ENCODE measurements around the gene JMJD8.

The JMJD8 gene

DNA sequence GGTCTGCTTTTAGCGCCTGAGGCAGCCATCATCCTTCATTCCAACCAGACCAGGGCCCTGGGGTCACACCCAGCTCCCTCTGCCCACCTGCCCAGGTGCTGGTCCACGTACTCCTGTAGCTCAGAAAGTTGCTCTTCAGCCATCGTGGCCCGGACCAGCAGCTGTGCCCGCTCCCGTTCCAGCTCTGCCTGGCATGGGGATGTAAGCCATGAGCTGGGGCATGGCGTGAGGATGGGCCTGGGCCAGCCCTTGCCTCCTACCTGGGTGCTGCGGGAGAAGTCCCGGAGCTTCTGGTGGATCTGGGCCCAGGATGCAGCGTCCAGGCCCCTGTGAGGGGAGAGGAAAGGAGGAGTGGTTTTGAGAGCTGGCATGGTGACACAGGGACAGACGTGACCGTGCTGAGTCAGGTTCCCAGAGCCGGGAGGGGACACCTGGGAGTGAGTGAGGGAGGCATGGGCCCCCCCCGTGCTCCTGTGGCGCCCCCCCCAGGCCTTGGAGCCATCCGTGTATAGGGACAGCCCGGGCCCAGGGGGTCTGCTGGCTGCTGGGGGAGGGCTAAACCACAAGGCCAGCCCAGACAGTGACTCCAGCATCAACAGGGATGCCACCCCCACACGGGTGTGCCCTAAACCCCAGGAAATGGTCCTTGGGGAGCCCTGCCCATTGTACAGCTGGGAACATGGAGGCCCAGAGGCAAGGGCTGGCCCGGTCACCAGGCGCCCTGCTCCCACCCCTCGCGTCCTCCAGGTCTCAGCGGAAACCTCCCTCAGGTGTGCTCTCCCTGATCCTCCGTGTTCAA lies 38.9 kb upstream of the JMJD8 start:
- Histone ChIP-seq H3K27me3 (no peaks in the 10 kb centered on the region), H3K36me3 (no peaks in the 10 kb centered on the region), H3K4me3 (peak overlapping the region; percentile 31; the same call in 1 of the 2 replicates), H3K9ac (peak overlapping the region; percentile 48; the same call in 1 of the 2 replicates), H3K27ac (peak overlapping the region; percentile 52), H3K9me3 (no peaks in the 10 kb centered on the region), H3K4me1 (peaks cover 84% of the 10 kb centered on the region), H3K4me2 (peak overlapping the region; percentile 100), H4K20me1 (peaks cover 66% of the 10 kb centered on the region)
- no peak for TF ChIP-seq Cebpa-rat (IDR thresholded peaks at IDR 0.05)

DNA sequence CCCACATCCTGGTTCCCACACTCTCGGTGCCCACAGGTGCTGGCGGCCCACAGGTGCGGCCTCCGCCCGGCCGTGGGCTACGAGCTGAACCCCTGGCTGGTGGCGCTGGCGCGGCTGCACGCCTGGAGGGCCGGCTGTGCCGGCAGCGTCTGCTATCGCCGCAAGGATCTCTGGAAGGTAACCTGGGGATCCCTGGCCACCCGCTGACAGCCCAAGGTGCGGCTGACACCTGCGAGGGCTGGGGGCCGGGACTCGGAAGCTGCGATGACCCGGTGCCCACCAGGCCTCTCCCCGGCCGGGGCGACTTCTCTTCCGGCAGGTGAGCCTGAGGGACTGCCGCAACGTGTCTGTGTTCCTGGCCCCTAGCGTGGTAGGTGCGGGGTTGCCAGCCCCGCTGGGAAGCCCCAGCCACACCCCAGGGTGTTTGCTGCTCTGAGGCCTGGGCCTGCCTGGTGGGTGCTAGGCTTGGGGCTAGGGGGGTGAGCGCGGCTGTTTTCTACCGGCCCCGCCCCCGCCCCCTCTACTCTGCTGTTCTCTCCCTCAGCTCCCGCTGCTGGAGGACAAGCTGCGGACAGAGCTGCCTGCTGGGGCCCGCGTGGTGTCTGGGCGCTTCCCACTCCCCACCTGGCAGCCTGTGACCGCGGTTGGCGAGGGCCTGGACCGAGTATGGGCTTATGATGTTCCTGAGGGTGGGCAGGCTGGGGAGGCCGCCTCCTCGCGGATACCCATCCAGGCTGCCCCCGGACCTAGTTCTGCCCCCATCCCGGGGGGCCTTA lies 37.8 kb upstream of the JMJD8 start:
- H4K20me1 ChIP-seq = peaks cover 75% of the 10 kb centered on the region
- peak overlapping the region; percentile 83 for H3K4me3 ChIP-seq
- H3K27me3 ChIP-seq = no peaks in the 10 kb centered on the region
- TF ChIP-seq Cebpa-rat (IDR thresholded peaks at IDR 0.05) = no peak
- H3K4me1 ChIP-seq = peaks cover 89% of the 10 kb centered on the region
- H3K27ac ChIP-seq = peak overlapping the region; percentile 96
- H3K36me3 ChIP-seq = no peaks in the 10 kb centered on the region
- H3K9ac ChIP-seq = peak overlapping the region; percentile 91
- H3K4me2 ChIP-seq = peak overlapping the region; percentile 100
- no peaks in the 10 kb centered on the region for H3K9me3 ChIP-seq

DNA sequence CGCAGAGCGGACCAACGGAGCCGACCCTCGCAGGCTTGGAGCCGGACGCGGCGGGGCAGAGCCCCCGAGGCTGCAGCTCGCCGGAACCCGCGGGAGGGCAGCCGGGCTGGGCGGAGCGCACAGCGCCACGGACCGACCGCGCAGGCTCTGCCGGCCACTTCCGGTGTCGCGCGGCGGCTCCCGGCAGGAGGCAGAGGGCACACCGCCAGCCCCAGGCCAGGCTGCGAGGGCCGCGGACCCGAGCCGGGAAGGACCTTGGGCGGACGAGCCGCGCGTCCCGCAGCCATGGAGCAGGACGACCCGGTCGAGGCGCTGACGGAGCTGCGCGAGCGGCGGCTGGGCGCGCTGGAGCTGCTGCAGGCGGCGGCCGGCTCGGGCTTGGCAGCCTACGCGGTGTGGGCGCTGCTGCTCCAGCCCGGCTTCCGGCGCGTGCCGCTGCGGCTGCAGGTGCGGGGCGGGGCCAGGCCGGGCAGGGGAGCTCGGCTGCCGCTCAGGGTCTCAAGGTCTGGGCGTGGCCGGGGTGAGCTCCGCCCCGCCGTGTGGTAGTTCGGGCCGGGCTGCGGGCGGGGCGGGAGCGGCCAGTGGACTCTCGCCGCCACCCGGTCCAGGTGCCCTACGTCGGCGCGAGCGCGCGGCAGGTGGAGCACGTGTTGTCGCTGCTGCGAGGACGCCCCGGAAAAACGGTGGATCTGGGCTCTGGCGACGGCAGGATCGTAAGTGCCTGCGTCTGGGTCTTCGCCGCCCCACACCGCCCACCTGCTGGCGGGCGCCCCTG lies 37.0 kb upstream of the JMJD8 start, which contains the start of gene ANTKMT:
Gene ANTKMT (plus strand): TSS at position 157 of the 775 bp plus-strand sequence. CDS start 129 bp downstream, at position 286.
- no peaks in the 10 kb centered on the region for H3K36me3 ChIP-seq
- peaks cover 78% of the 10 kb centered on the region for H4K20me1 ChIP-seq
- H3K4me2 ChIP-seq = peak within 1 kb of the TSS; percentile 100
- H3K9ac ChIP-seq = peak within 1 kb of the TSS; percentile 91
- H3K4me3 ChIP-seq = peak within 1 kb of the TSS; percentile 83
- peak within 1 kb of the TSS; percentile 96 for H3K27ac ChIP-seq
- TF ChIP-seq Cebpa-rat (IDR thresholded peaks at IDR 0.05) = no peak
- H3K4me1 ChIP-seq = peaks cover 91% of the 10 kb centered on the region
- H3K27me3 ChIP-seq = peaks cover 7% of the 10 kb centered on the region
- H3K9me3 ChIP-seq = no peaks in the 10 kb centered on the region

DNA sequence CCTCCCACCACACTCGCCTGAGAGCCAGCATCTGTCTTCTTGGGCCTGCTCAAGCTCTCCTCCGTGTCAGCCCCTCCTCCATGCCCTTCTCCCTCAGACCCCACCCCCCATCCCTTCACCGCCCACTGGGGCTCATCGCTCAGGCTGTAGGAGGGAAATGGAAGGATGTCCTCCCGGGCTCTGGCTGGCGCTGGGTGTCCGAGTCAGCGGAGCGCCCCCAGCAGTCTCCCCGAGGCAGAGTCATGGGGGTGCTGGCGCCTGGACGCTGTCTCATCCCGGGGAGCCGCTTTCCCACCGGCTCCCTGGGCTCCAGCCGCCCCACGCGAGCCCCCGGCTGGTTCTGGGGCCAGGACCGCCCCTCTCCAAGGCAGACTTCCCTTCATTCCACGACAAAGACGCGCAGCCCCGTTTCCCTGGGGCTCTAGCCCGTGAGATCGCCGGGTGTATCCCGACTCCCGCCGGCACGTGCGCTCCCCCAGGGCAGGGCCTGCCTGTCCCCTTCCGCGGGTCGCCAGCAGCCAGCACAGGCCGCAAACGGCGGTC lies 36.4 kb upstream of the JMJD8 start:
- H3K4me2 ChIP-seq = peak overlapping the region; percentile 100
- peaks cover 78% of the 10 kb centered on the region for H4K20me1 ChIP-seq
- H3K27me3 ChIP-seq = peaks cover 14% of the 10 kb centered on the region
- H3K27ac ChIP-seq = peak overlapping the region; percentile 96
- H3K9ac ChIP-seq = peak overlapping the region; percentile 91
- no peak for TF ChIP-seq Cebpa-rat (IDR thresholded peaks at IDR 0.05)
- peak overlapping the region; percentile 83 for H3K4me3 ChIP-seq
- H3K9me3 ChIP-seq = no peaks in the 10 kb centered on the region
- H3K4me1 ChIP-seq = peaks cover 91% of the 10 kb centered on the region
- no peaks in the 10 kb centered on the region for H3K36me3 ChIP-seq

DNA sequence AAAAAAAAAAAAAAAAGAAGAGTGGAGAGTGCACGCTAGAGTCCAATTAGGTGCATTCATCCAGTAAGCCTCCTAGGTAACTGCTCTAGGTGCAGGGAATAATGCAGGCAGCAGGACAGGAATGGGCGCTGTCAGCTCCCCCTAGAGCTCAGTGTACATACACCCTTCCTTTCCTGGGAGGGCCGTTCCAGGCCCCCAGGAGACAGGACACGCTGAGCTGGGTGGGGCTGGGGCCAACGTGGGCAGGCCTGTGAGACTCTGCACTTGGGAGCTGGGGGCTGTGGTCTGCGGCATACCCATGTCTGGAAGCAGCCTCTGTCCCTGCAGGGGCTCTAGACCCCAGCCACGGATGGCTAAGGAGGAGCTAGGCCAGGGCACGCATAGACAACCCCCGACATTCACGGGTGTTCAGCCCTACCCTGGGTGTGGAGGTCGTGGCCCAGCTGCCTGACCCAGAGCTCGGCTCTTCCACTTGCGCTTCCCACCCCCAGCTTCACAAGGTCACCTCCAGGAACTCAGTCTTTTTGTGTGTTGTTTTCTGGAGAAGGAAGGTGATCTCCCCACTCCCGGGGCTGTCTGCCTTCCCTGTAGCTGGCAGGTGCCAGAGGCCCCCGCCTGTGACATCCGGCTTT lies 35.8 kb upstream of the JMJD8 start:
- Histone ChIP-seq H3K4me2 (peak overlapping the region; percentile 100), H3K9ac (peak overlapping the region; percentile 91), H3K27ac (peak overlapping the region; percentile 96), H3K9me3 (no peaks in the 10 kb centered on the region), H3K4me3 (peak overlapping the region; percentile 83), H3K27me3 (peaks cover 19% of the 10 kb centered on the region), H3K4me1 (peaks cover 88% of the 10 kb centered on the region), H4K20me1 (peaks cover 78% of the 10 kb centered on the region), H3K36me3 (no peaks in the 10 kb centered on the region)
- no peak for TF ChIP-seq Cebpa-rat (IDR thresholded peaks at IDR 0.05)

DNA sequence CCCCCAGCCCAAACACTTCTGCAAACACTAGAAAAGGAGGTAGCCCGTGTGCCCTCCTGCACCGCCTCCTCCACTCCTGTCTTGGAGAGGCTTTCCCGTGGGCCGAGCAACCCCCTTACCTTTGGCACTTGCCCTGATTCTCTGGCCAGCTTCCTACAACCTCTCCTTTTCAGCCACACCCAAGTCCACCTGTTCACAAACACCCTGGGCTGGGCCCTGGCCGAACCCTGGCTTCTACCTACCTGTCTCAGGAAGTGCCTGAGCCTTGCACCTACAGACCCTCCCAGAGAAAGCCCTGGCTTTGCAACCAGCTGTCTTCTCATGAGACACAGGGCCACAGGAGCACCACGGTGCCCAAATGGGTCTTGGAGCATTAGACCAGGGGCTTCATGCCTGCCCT lies 34.8 kb upstream of the JMJD8 start:
- Histone ChIP-seq H3K27me3 (peaks cover 27% of the 10 kb centered on the region), H3K9ac (peak overlapping the region; percentile 91; the same call in 1 of the 2 replicates), H3K4me3 (peak overlapping the region; percentile 83; the same call in 1 of the 2 replicates), H3K4me2 (peak overlapping the region; percentile 100), H3K27ac (peak overlapping the region; percentile 75), H3K4me1 (peaks cover 86% of the 10 kb centered on the region), H3K36me3 (no peaks in the 10 kb centered on the region), H3K9me3 (no peaks in the 10 kb centered on the region), H4K20me1 (peaks cover 68% of the 10 kb centered on the region)
- TF ChIP-seq Cebpa-rat (IDR thresholded peaks at IDR 0.05) = no peak

DNA sequence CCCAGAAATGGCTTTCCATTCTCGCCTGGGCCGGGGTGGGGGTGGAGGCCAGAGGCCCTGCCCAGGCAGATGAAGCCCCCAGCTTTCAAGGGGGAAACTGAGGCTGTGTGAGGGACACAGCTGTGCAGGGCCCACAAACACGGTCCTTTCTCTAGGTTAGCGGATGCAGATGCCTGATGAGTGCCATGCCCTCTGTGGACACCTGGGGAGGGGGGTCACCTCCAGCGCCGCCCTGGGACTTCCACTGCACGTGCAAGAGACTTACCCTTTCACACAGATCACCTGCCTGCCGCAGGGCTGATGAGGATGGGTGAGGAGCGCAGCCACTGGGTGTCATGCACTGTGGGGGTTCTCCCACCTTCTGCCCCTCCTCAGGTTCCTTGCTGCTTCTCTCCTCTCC lies 34.3 kb upstream of the JMJD8 start:
- Histone ChIP-seq H3K9me3 (no peaks in the 10 kb centered on the region), H4K20me1 (peaks cover 62% of the 10 kb centered on the region), H3K36me3 (no peaks in the 10 kb centered on the region), H3K27ac (peak overlapping the region; percentile 75), H3K4me2 (peak overlapping the region; percentile 100), H3K4me3 (0 out of 2 replicates have a peak overlapping the region, but pooled peaks have one; percentile 85), H3K9ac (peak overlapping the region; percentile 91; the same call in 1 of the 2 replicates), H3K4me1 (peaks cover 84% of the 10 kb centered on the region), H3K27me3 (peaks cover 30% of the 10 kb centered on the region)
- no peak for TF ChIP-seq Cebpa-rat (IDR thresholded peaks at IDR 0.05)

DNA sequence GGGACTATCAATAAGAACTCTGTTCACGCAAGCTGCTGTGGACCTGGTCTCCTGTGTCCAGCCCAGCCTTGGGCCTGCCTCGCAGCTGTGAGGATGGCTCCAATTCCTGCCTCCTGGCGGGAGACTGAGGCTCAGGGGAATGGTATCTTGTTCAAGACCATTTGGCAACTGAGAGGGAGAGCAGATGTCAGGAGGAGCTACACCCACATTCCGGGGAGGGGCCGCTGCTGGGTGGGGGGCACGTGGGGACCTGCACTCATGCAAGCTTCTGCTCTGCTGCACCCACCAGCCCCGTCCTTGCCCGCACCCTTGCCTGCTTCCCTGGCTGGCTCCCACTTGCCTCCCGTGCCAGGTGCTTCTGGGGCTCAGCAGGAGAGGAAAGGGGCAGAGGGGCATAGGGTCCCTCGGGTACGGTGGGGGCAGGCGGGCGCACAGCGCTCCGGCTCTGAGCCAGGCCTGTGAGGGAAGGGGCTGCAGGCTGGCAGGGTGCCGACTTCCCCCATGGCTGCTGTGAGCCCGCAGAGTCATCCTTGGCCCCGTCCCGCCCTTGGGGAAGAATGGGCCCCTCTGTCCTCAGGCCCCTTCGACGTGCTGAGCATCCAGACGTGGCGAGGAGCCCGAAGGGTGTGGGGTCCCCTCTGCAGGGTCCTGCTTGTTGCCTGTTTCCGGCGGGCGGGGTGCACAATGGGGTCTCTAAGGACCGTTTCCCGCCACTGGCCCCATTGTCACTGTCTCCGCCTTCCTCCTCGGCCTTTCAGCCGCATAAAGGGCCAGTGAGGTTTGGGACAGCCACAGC lies 33.5 kb upstream of the JMJD8 start:
- peak overlapping the region; percentile 91; the same call in 1 of the 2 replicates for H3K9ac ChIP-seq
- TF ChIP-seq Cebpa-rat (IDR thresholded peaks at IDR 0.05) = no peak
- H3K27me3 ChIP-seq = peaks cover 30% of the 10 kb centered on the region
- peak overlapping the region; percentile 75 for H3K27ac ChIP-seq
- peak overlapping the region; percentile 100 for H3K4me2 ChIP-seq
- peaks cover 55% of the 10 kb centered on the region for H4K20me1 ChIP-seq
- H3K4me3 ChIP-seq = peak overlapping the region; percentile 85
- H3K9me3 ChIP-seq = no peaks in the 10 kb centered on the region
- no peaks in the 10 kb centered on the region for H3K36me3 ChIP-seq
- peaks cover 76% of the 10 kb centered on the region for H3K4me1 ChIP-seq
